IPS-NIHi7 (cell line): ENCODE results near the gene PEX12.
"Not testable (repeated sequence)": the region's sequence is repeated elsewhere in the genome, so short reads cannot be mapped to it uniquely, and the experiment has no call there.

ENCODE experiments used
- DNase-seq: peaks from one replicate; pipeline ENCODE4 v3.0.0; 2012; ENCODE audit warnings: mixed read lengths; ENCODE audit errors: extremely low spot score

Gene PEX12

GRCh38 chr17:35578197-35578928, at the start of gene PEX12:
Gene PEX12 (minus strand): TSS chr17:35578571. CDS start chr17:35578021, 550 bp downstream.
- peak; percentile 81 for DNase-seq

- DNase-seq: no peak
These were observed 49.0 kb upstream of the PEX12 start for GRCh38 chr17:35627417-35627816.

GRCh38 chr17:35621768-35622167, 43.4 kb upstream of the PEX12 start:
- no peak for DNase-seq

GRCh38 chr17:35618628-35619027, 40.3 kb upstream of the PEX12 start:
- no peak for DNase-seq

- no peak for DNase-seq
These were observed 39.1 kb upstream of the PEX12 start for GRCh38 chr17:35617505-35617904.

- no peak for DNase-seq
These were observed 38.2 kb upstream of the PEX12 start for GRCh38 chr17:35616536-35616935.

GRCh38 chr17:35614810-35615209, 36.4 kb upstream of the PEX12 start:
- no peak for DNase-seq

- peak; percentile 34 for DNase-seq
These were observed 34.7 kb upstream of the PEX12 start for GRCh38 chr17:35612924-35613521.

GRCh38 chr17:35610746-35611145, 32.4 kb upstream of the PEX12 start:
- DNase-seq: not testable (repeated sequence)

- no peak for DNase-seq
These were observed 31.5 kb upstream of the PEX12 start for GRCh38 chr17:35609831-35610230.

GRCh38 chr17:35607239-35607847, 29.0 kb upstream of the PEX12 start:
- no peak for DNase-seq

- DNase-seq: no peak
These were observed 27.3 kb upstream of the PEX12 start for GRCh38 chr17:35605678-35606077.

GRCh38 chr17:35603674-35604073, 25.3 kb upstream of the PEX12 start:
- DNase-seq: no peak

GRCh38 chr17:35597604-35598003, 19.2 kb upstream of the PEX12 start:
- no peak for DNase-seq

- DNase-seq: peak; percentile 82
These were observed 18.3 kb upstream of the PEX12 start for GRCh38 chr17:35596530-35597233.

- no peak for DNase-seq
These were observed 17.7 kb upstream of the PEX12 start for GRCh38 chr17:35596072-35596471.

GRCh38 chr17:35588196-35588920, 10.0 kb upstream of the PEX12 start:
- peak; percentile 18 for DNase-seq

- DNase-seq: peak; percentile 92
These were observed 8.9 kb upstream of the PEX12 start, which contains the start of gene AP2B1 for GRCh38 chr17:35587074-35587961. Gene AP2B1 (plus strand): TSS chr17:35587322. CDS start chr17:35594031, 6,709 bp downstream.

GRCh38 chr17:35586569-35587073, 8.2 kb upstream of the PEX12 start:
- DNase-seq: no peak

GRCh38 chr17:35584061-35584460, 5.7 kb upstream of the PEX12 start:
- DNase-seq: no peak
